Bladder microvascular endothelial cell (primary cell): Measurements from ENCODE around the gene DSTYK. TPM values are rescaled to one million over a fixed set of nuclear protein-coding genes. Genes with fewer than 3 reads are reported as not detected.

Source experiments
- total RNA-seq: library from RNA; depleted of rRNA; stranded (reverse); fragments of >200 nt; gene quantifications from 2 replicates; pipeline ENCODE4 v1.2.3, GENCODE V29; 2014

Gene DSTYK, protein sequence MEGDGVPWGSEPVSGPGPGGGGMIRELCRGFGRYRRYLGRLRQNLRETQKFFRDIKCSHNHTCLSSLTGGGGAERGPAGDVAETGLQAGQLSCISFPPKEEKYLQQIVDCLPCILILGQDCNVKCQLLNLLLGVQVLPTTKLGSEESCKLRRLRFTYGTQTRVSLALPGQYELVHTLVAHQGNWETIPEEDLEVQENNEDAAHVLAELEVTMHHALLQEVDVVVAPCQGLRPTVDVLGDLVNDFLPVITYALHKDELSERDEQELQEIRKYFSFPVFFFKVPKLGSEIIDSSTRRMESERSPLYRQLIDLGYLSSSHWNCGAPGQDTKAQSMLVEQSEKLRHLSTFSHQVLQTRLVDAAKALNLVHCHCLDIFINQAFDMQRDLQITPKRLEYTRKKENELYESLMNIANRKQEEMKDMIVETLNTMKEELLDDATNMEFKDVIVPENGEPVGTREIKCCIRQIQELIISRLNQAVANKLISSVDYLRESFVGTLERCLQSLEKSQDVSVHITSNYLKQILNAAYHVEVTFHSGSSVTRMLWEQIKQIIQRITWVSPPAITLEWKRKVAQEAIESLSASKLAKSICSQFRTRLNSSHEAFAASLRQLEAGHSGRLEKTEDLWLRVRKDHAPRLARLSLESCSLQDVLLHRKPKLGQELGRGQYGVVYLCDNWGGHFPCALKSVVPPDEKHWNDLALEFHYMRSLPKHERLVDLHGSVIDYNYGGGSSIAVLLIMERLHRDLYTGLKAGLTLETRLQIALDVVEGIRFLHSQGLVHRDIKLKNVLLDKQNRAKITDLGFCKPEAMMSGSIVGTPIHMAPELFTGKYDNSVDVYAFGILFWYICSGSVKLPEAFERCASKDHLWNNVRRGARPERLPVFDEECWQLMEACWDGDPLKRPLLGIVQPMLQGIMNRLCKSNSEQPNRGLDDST
- 7.9 and 14.9 TPM in 2 replicates for total RNA-seq

DNA sequence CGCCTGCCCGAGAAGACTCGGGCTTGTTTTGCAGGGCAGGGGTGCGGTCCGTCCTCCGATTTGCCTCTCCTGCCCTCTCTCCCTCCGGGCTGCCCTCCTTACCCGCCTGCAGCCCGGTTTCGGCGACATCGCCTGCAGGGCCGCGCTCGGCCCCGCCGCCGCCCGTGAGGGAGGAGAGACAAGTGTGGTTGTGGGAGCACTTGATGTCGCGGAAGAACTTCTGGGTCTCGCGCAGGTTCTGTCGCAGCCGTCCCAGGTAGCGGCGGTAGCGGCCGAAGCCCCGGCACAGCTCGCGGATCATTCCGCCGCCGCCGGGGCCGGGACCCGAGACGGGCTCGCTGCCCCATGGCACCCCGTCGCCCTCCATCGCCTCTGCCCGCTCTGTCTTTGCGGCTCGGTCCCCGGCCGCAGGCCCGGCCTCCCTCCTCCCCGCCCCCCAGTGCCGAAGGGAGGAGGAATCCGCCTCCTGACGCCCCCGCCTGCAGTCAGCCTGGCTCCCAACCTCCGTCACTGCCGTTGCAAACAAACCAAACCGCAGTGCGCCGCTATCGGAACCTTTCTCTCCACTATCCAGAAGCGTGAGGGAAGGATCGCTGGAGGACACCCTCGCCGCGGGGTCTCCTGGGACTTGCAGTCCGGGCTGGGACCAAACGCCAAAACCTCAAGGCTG is at the start of gene DSTYK:
Gene DSTYK, minus strand, starts transcription at position 534 of the 670 bp plus-strand sequence. Its CDS starts 167 bp downstream, at position 367.

DNA sequence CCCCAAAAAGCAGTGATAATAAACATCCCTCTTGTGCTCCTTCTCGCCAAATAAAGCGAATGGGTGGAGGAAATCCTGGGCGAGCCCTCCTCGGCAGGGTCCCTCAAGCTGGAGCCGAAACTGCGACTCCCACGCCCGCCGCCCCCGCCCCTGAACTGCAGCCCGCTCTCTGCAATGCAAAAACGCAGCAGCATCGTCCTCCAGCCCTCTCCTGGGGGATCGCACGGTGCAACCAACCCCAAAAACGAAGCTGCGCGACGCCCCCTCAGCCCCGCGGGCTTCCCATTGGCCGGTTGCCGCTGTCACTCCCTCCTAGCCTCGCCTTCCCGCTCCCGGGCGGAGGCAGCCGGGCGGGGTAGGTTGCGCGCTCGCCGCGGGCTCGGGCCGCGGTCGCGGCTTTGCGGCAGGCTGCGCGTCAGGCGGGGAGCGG is 16.1 kb upstream of the DSTYK start, which contains the start of gene TMCC2:
Gene TMCC2, plus strand, starts transcription at position 363 of the 430 bp plus-strand sequence. CDS start 619 bp downstream, outside the sequence.

DNA sequence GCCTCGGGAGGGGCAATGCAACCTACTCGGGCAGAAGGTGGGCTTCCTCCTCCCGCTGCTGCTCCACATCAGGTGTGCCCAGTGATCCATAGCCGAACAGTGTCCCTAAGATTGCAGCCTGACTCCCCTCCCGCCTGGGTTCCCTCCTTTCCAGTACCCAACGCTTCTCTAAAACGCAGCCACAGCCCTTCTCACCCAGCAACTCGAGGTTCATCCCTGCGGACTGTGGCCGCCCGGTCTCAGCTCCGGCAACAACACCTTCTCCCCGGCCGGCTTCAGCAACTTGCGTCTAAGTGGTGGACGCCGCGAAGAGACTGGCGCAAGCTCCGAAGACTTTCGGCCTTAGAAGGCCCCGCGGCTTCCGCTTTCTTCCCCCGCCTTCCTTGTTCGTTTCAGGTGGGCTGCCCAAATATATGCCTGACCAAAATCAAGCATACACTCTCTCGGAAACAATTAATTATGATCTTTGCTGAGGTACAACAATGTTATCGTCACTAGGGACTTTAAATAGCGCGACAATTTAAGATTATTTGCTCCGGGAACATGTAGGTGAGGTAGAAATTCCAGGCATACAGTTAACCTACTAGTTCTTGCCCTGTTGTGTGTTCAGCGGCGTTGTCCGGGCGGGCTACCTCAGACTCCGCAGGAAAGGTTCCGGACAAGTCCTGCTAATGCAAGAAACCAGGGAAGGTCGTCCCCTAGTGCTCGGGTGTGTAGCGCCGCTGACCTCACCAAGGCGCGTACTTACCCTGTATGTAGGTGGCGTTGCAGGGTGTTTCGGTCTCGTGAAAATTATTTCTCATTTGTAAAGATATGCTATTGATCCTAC is 89.6 kb downstream of the DSTYK start, which contains the start of gene RBBP5:
Gene RBBP5, minus strand, starts transcription at position 319 of the 829 bp plus-strand sequence. Its CDS starts 105 bp downstream, at position 214.

Other genes with a start within 250 kb of the DSTYK start
- not detected in 2 replicates for gene CNTN2, start 168.5 kb downstream of the DSTYK start, total RNA-seq
- 0.65 and 2.3 TPM in 2 replicates for gene TMEM81, start 127.2 kb downstream of the DSTYK start, total RNA-seq
- gene RBBP5, start 89.7 kb downstream of the DSTYK start, total RNA-seq: 12.1 and 22.6 TPM in 2 replicates
- 0.81 and 4.3 TPM in 2 replicates for gene TMCC2, start 16.2 kb upstream of the DSTYK start, total RNA-seq
- 2.9 and 16.2 TPM in 2 replicates for gene NUAK2, start 110.0 kb upstream of the DSTYK start, total RNA-seq
- not detected in 2 replicates for gene KLHDC8A, start 145.2 kb upstream of the DSTYK start, total RNA-seq
- gene LEMD1, start 210.4 kb upstream of the DSTYK start, total RNA-seq: 0.32 TPM in 1 of 2 replicates, not detected in the other
- gene BLACAT1, start 244.3 kb upstream of the DSTYK start, total RNA-seq: not detected in 2 replicates